ENCODE data around the gene CRISPLD2.
A peak's percentile ranks its signal among the peaks of the same experiment; 100 is the strongest.
"Not testable (repeated sequence)": the region's sequence is repeated elsewhere in the genome, so short reads cannot be mapped to it uniquely, and the experiment has no call there.

The CRISPLD2 gene

GRCh38 chr16:84863481-84863814 is 43.7 kb downstream of the CRISPLD2 start:
- no peak for DNase-seq

- DNase-seq = no peak
Observed at GRCh38 chr16:84864326-84864955, 44.7 kb downstream of the CRISPLD2 start.

GRCh38 chr16:84867696-84868095 is 47.9 kb downstream of the CRISPLD2 start:
- DNase-seq = no peak

- DNase-seq = no peak
Observed at GRCh38 chr16:84868328-84868727, 48.5 kb downstream of the CRISPLD2 start.

- no peak for DNase-seq
Observed at GRCh38 chr16:84868829-84869472, 49.2 kb downstream of the CRISPLD2 start.

DNA sequence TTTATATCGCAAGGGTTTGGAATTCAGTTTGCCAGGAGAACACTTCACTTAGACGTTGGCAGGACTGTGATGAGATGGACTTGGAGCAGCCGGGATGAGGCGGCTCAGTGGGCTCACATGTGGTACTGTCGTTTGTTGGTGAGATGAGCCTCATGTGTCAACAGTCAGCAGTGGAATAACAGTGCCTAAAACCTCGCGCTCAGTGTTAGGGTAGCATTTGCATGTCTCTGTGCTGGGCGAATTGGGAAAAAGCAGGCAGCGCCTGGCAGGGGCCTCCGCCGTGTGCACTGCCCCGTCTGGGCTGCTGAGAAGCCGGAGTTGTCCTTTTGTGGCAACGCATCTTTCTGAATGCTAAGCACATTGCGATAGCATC is 49.7 kb downstream of the CRISPLD2 start:
- no peak for DNase-seq

DNA sequence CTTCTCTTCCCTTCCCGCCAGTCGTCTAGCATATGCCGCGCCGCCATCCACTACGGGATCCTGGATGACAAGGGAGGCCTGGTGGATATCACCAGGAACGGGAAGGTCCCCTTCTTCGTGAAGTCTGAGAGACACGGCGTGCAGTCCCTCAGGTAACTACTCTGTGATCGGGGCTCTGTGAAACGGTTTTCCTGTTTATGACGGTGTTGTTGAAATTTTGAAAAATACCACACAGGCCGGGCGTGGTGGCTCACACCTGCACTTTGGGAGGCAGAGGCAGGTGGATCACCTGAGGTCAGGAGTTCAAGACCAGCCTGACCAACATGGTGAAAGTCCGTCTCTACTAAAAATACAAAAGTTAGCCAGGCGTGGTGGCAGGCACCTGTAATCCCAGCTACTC is 53.2 kb downstream of the CRISPLD2 start:
- not testable (repeated sequence) for DNase-seq

DNA sequence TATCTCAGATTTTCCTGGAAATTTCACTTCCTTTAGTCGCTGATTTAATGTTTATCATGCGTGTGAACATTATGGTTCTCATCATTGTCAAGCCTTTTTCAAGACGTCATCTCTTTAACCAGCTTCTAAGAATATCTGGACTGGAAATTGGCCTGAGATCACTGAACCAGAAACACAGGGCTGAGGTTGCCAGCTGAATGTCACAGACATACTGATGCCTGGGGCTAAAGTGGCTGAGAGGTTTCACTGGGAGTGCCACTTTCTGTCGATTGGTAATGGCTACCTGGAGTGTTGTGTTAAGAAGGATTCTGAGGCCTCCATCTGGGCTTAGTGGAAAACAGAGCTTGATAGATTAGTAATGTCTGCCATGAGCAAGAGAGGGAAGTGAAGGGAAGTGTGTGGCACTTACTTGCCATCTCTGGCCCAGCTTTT is 54.2 kb downstream of the CRISPLD2 start:
- no peak for DNase-seq

DNA sequence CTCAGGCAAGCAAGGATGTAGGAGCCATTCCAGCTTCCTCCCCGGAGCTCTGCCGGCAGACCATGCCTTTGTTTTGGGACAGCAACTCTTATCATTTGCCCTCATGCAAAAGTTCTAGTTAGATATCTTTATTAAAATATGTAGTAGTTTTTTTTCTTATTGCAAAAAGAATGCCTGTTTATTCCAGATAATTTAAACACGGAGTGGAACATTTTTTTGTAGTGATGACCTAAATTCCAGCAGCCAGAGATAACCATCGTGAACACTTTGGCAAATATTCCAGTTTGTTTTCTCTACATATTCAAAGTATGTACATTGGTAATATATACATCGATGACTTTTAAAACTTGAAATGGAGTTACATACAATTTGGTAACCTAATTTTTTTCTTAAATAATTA is 54.8 kb downstream of the CRISPLD2 start:
- no peak for DNase-seq

DNA sequence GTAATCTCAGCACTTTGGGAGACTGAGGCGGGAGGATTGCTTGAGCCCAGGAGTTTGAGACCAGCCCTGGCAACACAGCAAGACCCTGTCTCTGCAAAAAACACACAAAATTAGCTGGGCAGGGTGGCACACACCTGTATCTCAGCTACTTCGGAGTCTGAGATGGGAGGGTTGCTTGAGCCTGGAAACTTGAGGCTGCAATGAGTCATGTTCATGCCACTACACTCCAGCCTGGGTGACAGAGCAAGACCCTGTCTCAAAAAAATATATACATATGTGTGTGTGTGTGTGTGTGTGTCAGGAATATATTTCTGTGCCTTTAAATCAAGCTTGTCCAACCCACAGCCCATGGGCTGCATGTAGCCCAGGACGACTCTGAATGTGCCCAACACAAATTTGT is 55.2 kb downstream of the CRISPLD2 start:
- no peak for DNase-seq

DNA sequence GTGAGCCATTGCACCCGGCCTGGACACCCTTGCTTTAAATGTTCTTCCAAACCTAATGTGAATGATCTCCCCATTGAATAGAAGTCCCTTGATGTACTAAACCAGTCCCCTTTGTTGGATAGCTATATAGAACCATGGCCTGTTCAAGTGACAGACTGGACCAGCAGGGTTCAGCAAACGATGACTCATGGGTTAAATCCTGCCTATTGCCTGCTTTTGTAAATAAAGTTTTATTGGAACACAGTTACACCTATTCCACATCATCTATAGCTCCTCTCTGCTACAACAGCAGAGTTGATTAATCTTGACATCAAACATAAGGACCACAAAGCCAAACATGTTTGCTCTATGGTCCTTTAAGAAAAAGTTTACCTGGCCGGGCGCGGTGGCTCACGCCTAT is 56.1 kb downstream of the CRISPLD2 start:
- DNase-seq = no peak

GRCh38 chr16:84876873-84877606 is 57.3 kb downstream of the CRISPLD2 start:
- no peak for DNase-seq

DNA sequence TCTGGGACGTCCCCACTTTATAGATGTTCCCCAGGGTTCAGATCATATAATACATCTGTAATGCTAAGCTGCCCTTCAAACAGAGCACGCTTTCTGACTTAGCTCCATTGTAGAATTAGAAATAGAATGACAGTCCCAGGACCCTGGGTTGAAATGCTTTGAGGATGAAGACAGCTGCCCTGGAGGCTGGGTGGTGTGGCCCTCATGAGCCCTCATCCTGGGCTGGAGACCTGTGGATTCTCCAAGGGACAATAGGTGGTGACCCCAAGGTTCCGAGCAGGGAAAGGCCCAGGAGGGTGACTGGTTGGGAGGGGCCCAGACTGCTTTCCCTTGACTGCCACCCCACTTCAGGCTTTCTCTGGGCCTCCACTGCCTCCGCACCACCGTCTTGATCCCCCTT is 59.0 kb downstream of the CRISPLD2 start:
- no peak for DNase-seq

DNA sequence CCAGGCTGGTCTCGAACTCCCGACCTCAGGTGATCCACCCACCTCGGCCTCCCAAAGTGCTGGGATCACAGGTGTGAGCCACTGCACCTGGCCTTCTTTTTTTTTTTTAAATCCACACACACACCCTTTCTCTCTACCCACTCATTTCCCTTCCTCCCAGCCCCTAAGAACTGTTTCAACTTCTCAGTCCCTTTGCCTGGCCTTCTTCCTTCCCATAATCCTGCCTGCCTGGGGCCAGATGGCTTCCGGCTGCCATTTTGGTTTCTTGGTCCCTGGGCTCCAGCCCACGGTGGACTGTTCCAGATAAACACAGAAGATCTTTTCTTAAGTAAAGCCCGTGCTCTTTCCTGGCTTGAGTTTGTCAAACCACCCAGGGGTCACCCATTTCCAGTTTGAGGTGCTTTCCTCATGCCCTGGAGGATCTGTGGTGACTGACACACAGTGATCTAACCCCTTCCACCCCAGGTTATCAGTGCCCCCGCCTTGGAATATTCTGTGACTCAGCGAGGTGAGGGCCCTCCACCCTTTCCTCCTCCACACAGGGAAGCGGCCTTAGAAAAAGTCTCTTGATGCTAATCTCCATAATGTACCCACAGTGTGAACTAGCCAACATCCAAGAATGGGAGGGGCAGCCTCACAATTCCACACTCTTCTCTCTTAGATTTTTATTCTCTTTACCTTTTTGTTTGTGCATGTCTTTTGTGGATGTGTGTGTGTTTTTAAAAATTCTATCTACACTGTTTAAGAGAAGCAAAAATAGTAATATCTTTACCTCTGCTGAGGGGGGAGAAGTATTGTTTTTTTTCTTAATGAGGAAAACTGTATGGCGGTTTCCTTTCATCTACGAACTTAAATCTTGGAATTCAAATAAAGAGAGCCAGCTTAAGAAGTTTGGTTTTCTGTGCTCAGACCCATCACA is 60.0 kb downstream of the CRISPLD2 start:
- peak in 1 of 3 donors; percentile 21 for DNase-seq

DNA sequence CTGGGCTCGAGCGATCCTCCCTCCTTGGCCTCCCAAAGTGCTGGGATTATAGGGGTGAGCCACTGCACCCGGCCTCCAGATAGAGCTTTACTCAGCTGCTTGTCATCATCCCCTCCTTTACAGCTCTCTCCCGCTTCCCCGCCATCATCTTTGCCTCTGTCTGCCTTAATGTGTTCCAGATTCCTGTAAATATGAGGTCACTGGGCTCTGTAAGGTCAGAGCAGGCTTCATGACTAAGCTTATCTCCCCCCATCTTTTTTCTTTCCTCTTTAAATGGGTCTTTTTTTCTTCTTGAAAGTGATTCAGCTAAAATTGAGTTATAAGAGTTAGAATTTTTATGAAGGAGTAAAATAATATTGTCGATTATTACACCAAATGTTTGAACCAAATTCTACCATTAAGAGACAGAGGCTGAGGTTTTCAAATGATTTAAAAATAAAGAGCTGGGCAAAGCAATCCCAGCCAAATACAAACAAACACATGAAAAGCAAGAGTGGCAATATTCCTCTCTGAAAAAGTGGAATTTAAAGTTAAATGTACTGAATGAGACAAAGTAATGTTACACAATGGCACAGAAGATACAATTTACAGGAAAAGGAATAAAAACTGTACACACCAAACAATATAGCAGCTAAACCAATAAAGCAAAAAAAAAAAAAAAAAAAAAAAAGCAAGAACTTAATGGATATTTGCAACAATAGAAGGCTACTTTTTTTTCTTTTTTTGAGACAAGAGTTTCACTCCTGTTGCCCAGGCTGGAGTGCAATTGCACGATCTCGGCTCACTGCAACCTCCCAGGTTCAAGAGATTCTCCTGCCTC is 62.1 kb downstream of the CRISPLD2 start:
- peak; percentile 48 to 76 (median 54) for DNase-seq

- DNase-seq = no peak
Observed at GRCh38 chr16:84883301-84883700, 63.5 kb downstream of the CRISPLD2 start.

- DNase-seq = no peak
Observed at GRCh38 chr16:84884246-84884595, 64.4 kb downstream of the CRISPLD2 start.

DNA sequence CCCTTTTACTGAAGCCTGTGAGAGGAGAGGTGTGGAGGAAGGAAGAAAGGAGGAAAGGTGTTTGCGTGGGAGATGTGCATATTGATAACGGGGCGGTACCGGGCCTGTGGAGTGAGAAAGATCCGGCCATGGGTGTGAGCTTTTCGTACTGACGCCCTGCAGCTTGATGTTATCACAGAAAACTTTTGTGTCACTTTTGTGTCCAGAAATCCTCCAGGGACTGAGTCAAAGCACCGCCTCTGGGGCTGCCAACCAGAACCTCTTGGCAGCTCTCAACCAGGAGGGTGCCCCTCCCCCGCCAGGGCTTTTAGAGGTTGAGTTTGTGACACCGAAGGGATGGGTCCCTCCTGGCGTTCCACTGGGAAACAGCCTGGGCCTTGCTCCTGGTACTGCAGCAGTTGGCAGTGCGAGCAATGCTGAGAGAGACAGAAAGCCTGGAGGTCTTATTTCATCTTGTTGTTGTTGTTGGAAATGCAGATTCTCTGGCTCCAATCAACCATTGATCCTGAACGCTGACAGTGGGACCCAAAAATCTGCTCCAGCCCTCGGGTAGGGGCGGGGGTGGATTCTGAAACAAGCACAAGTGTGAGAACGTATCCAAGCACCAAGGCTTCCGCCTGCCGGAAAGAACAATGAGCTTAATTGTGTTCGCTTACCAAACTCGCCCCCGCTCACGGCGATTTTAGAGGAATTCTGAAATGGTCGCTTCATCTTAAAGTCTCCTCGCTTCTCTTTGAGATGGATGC is 65.0 kb downstream of the CRISPLD2 start:
- no peak for DNase-seq

DNA sequence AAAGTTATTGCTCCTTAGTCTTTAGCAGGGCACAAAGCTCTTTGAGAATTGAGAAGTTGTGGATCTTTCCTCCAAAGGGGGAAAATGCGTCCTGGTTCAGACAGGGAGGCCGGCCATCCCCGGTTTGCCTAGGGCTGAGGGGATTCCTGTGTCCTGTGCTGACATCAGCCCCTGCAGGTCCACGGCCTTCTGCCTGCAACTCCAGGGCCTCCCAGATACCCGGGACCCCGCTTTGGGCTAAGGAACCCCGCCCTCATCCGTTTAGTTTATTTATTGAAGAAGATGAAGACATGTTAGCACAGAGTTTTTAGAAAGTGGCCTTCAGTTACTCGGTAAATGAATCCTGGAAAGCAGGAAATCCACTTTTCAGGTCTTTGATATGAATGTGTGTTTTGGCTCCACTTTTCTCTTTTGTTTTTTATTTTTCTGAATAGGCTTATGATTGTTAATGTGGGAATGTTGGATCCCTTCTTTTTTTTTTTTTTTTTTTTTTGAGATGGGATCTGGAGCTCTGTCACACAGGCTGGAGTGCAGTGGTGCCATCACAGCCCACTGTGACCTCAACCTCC is 65.6 kb downstream of the CRISPLD2 start:
- DNase-seq = no peak

GRCh38 chr16:84886497-84887090 is 66.8 kb downstream of the CRISPLD2 start:
- no peak for DNase-seq

GRCh38 chr16:84887207-84887606 is 67.4 kb downstream of the CRISPLD2 start:
- no peak for DNase-seq
